Vagina (tissue), 2 donors: ENCODE data around the gene APPBP2. TPM values are rescaled to one million over a fixed set of nuclear protein-coding genes. Genes with fewer than 3 reads are reported as not detected.
A peak's percentile ranks its signal among the peaks of the same experiment; 100 is the strongest.

Source experiments
- DNase-seq, 2 donors: peaks; one replicate each; pipeline ENCODE4 v3.0.0-alpha.2; 2017; ENCODE audit errors: extremely low spot score in 2 of 2
- H3K27ac ChIP-seq: fragments of 200-600 bp; sonication (generic); one replicate; pipeline ENCODE4 v1.5.1; 2019
- H3K27me3 ChIP-seq: fragments of 200-600 bp; sonication (generic); one replicate; pipeline ENCODE4 v1.5.1; 2019
- H3K36me3 ChIP-seq, 2 donors: fragments of 200-600 bp; sonication (generic); one replicate each; pipeline ENCODE4 v1.5.1; 2017 to 2019
- H3K4me1 ChIP-seq: fragments of 200-600 bp; sonication (generic); one replicate; pipeline ENCODE4 v1.5.1; 2019
- H3K4me3 ChIP-seq, 2 donors: fragments of 200-600 bp; sonication (generic); 1 replicate in 1 of 2; 2 replicates in 1 of 2; pipeline ENCODE4 v1.5.1; 2016 to 2019
- H3K9me3 ChIP-seq: fragments of 200-600 bp; sonication (generic); one replicate; pipeline ENCODE4 v1.5.1; 2019
- CTCF ChIP-seq, 3 experiments: fragments of 450-650 bp in 2 of 3; fragments of 200-600 bp in 1 of 3; sonication (generic) in 1 of 3; IDR thresholded peaks; one replicate each; pipeline ENCODE4 v1.5.1; 2017 to 2019; ENCODE audit warnings: antibody characterized with exemption in 3 of 3, mild to moderate bottlenecking in 2 of 3, moderate library complexity in 2 of 3
- POLR2A ChIP-seq, 2 donors: fragments of 450-650 bp; IDR thresholded peaks; one replicate each; pipeline ENCODE4 v1.6.1; 2017; ENCODE audit warnings: antibody characterized with exemption in 2 of 2, mild to moderate bottlenecking in 2 of 2, moderate library complexity in 2 of 2
- POLR2AphosphoS5 ChIP-seq, 2 donors: sonication (generic); formaldehyde crosslinking; IDR thresholded peaks; one replicate each; pipeline ENCODE4 v1.9.0; 2017; ENCODE audit warnings: antibody characterized with exemption in 2 of 2, mild to moderate bottlenecking in 2 of 2, low read depth in 1 of 2; ENCODE audit not compliant: insufficient read depth in 1 of 2
- intact Hi-C: fragments of 100-400 bp; cut with DNase I; formaldehyde crosslinking; loops from one replicate; pipeline ENCODE4 v1.15.1; 2023
- total RNA-seq: library from RNA; depleted of rRNA; stranded (reverse); fragments of >200 nt; gene quantifications from one replicate; pipeline ENCODE4 v1.2.3, GENCODE V29; 2016

Gene APPBP2
- total RNA-seq, 1 donor from 2014 or later = 23.6 TPM

- TF ChIP-seq CTCF (IDR thresholded peaks at IDR 0.05) (no peak), POLR2AphosphoS5 (IDR thresholded peaks at IDR 0.05; ENCODE audit: insufficient read depth in 1 of 2, low read depth in 1 of 2) (no peak), POLR2A (IDR thresholded peaks at IDR 0.05) (no peak)
- no peaks in the 10 kb centered on the region for H3K9me3 ChIP-seq
- H3K27me3 ChIP-seq = no peaks in the 10 kb centered on the region
- H3K27ac ChIP-seq = no peak overlapping the region
- no peaks in the 10 kb centered on the region for H3K4me1 ChIP-seq
- no peaks in the 10 kb centered on the region for H3K36me3 ChIP-seq
- no peak overlapping the region for H3K4me3 ChIP-seq
- intact Hi-C loops = no loop called here
- DNase-seq = no peak
Measured at GRCh38 chr17:60534010-60534555, 8.0 kb upstream of the APPBP2 start.

- Histone ChIP-seq H3K36me3 (no peaks in the 10 kb centered on the region), H3K4me1 (peaks cover 3% of the 10 kb centered on the region), H3K4me3 (no peak overlapping the region), H3K27ac (no peak overlapping the region), H3K9me3 (no peaks in the 10 kb centered on the region), H3K27me3 (no peaks in the 10 kb centered on the region)
- TF ChIP-seq POLR2A (IDR thresholded peaks at IDR 0.05) (no peak), POLR2AphosphoS5 (IDR thresholded peaks at IDR 0.05; ENCODE audit: insufficient read depth in 1 of 2, low read depth in 1 of 2) (no peak), CTCF (IDR thresholded peaks at IDR 0.05) (no peak)
- DNase-seq = no peak
- intact Hi-C loops = no loop called here
Measured at GRCh38 chr17:60529806-60530205, 3.8 kb upstream of the APPBP2 start.

GRCh38 chr17:60528828-60529227 is 2.8 kb upstream of the APPBP2 start:
- Histone ChIP-seq H3K27me3 (no peaks in the 10 kb centered on the region), H3K9me3 (no peaks in the 10 kb centered on the region), H3K36me3 (no peaks in the 10 kb centered on the region), H3K4me1 (peaks cover 12% of the 10 kb centered on the region), H3K27ac (no peak overlapping the region), H3K4me3 (no peak overlapping the region)
- TF ChIP-seq CTCF (IDR thresholded peaks at IDR 0.05) = no peak
- TF ChIP-seq POLR2A (IDR thresholded peaks at IDR 0.05) = no peak
- TF ChIP-seq POLR2AphosphoS5 (IDR thresholded peaks at IDR 0.05; ENCODE audit: insufficient read depth in 1 of 2, low read depth in 1 of 2) = no peak
- DNase-seq = no peak
- intact Hi-C loops = no loop called here

- intact Hi-C loops = no loop called here
- Histone ChIP-seq H3K27me3 (no peaks in the 10 kb centered on the region), H3K27ac (no peak overlapping the region), H3K4me1 (peaks cover 24% of the 10 kb centered on the region), H3K9me3 (no peaks in the 10 kb centered on the region), H3K4me3 (no peak overlapping the region), H3K36me3 (no peaks in the 10 kb centered on the region)
- no peak for DNase-seq
- TF ChIP-seq POLR2A (IDR thresholded peaks at IDR 0.05) (no peak), POLR2AphosphoS5 (IDR thresholded peaks at IDR 0.05; ENCODE audit: insufficient read depth in 1 of 2, low read depth in 1 of 2) (no peak), CTCF (IDR thresholded peaks at IDR 0.05) (no peak)
Measured at GRCh38 chr17:60527701-60528100, 1.7 kb upstream of the APPBP2 start.

GRCh38 chr17:60526726-60527125 is 684 bp upstream of the APPBP2 start:
- H3K4me3 ChIP-seq = peak overlapping the region; percentile 93 to 94
- no peaks in the 10 kb centered on the region for H3K9me3 ChIP-seq
- peaks cover 33% of the 10 kb centered on the region for H3K4me1 ChIP-seq
- DNase-seq = no peak
- peak overlapping the region; percentile 98 for H3K27ac ChIP-seq
- TF ChIP-seq POLR2A (IDR thresholded peaks at IDR 0.05) (no peak), POLR2AphosphoS5 (IDR thresholded peaks at IDR 0.05; ENCODE audit: insufficient read depth in 1 of 2, low read depth in 1 of 2) (no peak), CTCF (IDR thresholded peaks at IDR 0.05) (no peak)
- intact Hi-C loops = no loop called here
- no peaks in the 10 kb centered on the region for H3K36me3 ChIP-seq
- H3K27me3 ChIP-seq = no peaks in the 10 kb centered on the region
